SU-DHL-6 (cell line): ENCODE data around the gene FBXW11.
"Not testable (repeated sequence)": the region's sequence is repeated elsewhere in the genome, so short reads cannot be mapped to it uniquely, and the experiment has no call there.

ENCODE experiments used
- H2AFZ ChIP-seq: fragments of 200-600 bp; sonication (generic); 2 replicates; pipeline ENCODE4 v1.6.1; 2014; ENCODE audit warnings: low read depth, mild to moderate bottlenecking, moderate library complexity, mixed read lengths, antibody characterized with exemption, low read length; ENCODE audit not compliant: severe bottlenecking
- H3F3A ChIP-seq: fragments of 200-600 bp; shearing (Covaris generic); 2 replicates; pipeline ENCODE4 v1.6.0; 2016; ENCODE audit warnings: antibody characterized with exemption, mild to moderate bottlenecking; ENCODE audit not compliant: insufficient read depth
- H3K27ac ChIP-seq: fragments of 200-600 bp; sonication (generic); 2 replicates; pipeline ENCODE4 v1.5.1; 2016; ENCODE audit warnings: low read depth, mild to moderate bottlenecking, low read length, moderate library complexity, mixed read lengths
- H3K27me3 ChIP-seq: fragments of 200-600 bp; sonication (generic), shearing (Covaris generic); 2 replicates; pipeline ENCODE4 v1.6.0; 2014; ENCODE audit warnings: mild to moderate bottlenecking, low read length
- H3K36me3 ChIP-seq: fragments of 200-600 bp; sonication (generic); 2 replicates; pipeline ENCODE4 v1.6.1; 2014; ENCODE audit warnings: mild to moderate bottlenecking, low read length, mixed read lengths
- H3K4me2 ChIP-seq: fragments of 300-600, 200-600 bp; shearing (Covaris generic), sonication (generic); 2 replicates; pipeline ENCODE4 v1.6.0; 2014; ENCODE audit warnings: low read length, low read depth, mild to moderate bottlenecking; ENCODE audit not compliant: poor library complexity, severe bottlenecking
- H3K4me3 ChIP-seq: fragments of 200-600 bp; sonication (generic); 2 replicates; pipeline ENCODE4 v1.5.1; 2014; ENCODE audit warnings: antibody characterized with exemption, low read length, mild to moderate bottlenecking, mixed read lengths; ENCODE audit not compliant: insufficient read depth, poor library complexity, severe bottlenecking
- H3K79me2 ChIP-seq: fragments of 200-600 bp; sonication (generic); 2 replicates; pipeline ENCODE4 v1.6.1; 2014; ENCODE audit warnings: mild to moderate bottlenecking, low read length, moderate library complexity; ENCODE audit not compliant: insufficient read depth
- H3K9ac ChIP-seq: fragments of 200-600 bp; sonication (generic); 2 replicates; pipeline ENCODE4 v1.7.0; 2014; ENCODE audit warnings: mild to moderate bottlenecking, low read length
- H3K9me2 ChIP-seq: fragments of 200-600 bp; sonication (generic); replicated peaks from 2 replicates; pipeline ENCODE4 v1.6.1; 2014; ENCODE audit warnings: low read length; ENCODE audit not compliant: insufficient read depth
- H3K9me3 ChIP-seq: fragments of 200-600 bp; sonication (generic); 2 replicates; pipeline ENCODE4 v1.6.1; 2014; ENCODE audit warnings: low read length, mixed read lengths; ENCODE audit not compliant: insufficient read depth
- H4K20me1 ChIP-seq: fragments of 200-600 bp; sonication (generic); 2 replicates; pipeline ENCODE4 v1.6.1; 2014; ENCODE audit warnings: low read depth, mild to moderate bottlenecking, antibody characterized with exemption, low read length, moderate library complexity, mixed read lengths
- EZH2phosphoT487 ChIP-seq: fragments of 200-600 bp; sonication (generic), shearing (Covaris generic); conservative IDR thresholded peaks from 2 replicates; pipeline ENCODE4 v1.6.1; 2018; ENCODE audit warnings: mild to moderate bottlenecking, antibody characterized with exemption, low read length, moderate library complexity, mixed read lengths
- TF ChIP-seq, protein P1 (sequence below): fragments of 200-600 bp; sonication (generic); IDR thresholded peaks from one replicate; pipeline ENCODE4 v1.5.1; 2017; ENCODE audit warnings: antibody characterized with exemption, mild to moderate bottlenecking, low read length, moderate library complexity; ENCODE audit not compliant: insufficient read depth, poor library complexity, severe bottlenecking

The FBXW11 gene

DNA sequence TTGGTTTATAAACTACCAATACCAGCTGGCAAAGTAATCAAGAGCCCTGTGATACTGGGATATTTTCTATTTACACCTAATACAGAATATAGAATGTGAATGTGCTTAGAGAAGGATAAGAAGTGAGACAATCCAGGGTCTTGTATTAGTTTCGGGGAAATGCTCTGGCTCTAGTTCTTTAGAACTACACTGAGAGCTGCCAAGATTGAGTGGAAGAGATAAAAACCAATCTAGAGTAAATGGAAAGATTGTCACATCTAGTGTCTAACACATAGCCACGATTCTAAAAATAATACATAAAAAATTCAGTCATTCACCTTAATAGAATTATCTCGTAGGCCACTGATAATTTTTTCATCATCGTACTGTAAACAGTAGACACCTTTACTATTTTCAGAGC is 115.3 kb downstream of the FBXW11 start:
- Histone ChIP-seq H3K9me2 (no peaks in the 10 kb centered on the region), H3K4me3 (no peak overlapping the region), H4K20me1 (no peaks in the 10 kb centered on the region), H3K9ac (no peak overlapping the region), H3K4me2 (no peak overlapping the region), H3K79me2 (no peaks in the 10 kb centered on the region), H3F3A (no peaks in the 10 kb centered on the region), H3K27me3 (no peaks in the 10 kb centered on the region), H3K27ac (no peak overlapping the region), H3K36me3 (peaks cover 9% of the 10 kb centered on the region; the same call in 1 of the 2 replicates), H2AFZ (no peak overlapping the region), H3K9me3 (no peaks in the 10 kb centered on the region)
- TF ChIP-seq EZH2phosphoT487, result no peak
- TF ChIP-seq, protein P1, sequence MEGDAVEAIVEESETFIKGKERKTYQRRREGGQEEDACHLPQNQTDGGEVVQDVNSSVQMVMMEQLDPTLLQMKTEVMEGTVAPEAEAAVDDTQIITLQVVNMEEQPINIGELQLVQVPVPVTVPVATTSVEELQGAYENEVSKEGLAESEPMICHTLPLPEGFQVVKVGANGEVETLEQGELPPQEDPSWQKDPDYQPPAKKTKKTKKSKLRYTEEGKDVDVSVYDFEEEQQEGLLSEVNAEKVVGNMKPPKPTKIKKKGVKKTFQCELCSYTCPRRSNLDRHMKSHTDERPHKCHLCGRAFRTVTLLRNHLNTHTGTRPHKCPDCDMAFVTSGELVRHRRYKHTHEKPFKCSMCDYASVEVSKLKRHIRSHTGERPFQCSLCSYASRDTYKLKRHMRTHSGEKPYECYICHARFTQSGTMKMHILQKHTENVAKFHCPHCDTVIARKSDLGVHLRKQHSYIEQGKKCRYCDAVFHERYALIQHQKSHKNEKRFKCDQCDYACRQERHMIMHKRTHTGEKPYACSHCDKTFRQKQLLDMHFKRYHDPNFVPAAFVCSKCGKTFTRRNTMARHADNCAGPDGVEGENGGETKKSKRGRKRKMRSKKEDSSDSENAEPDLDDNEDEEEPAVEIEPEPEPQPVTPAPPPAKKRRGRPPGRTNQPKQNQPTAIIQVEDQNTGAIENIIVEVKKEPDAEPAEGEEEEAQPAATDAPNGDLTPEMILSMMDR, result no peak

DNA sequence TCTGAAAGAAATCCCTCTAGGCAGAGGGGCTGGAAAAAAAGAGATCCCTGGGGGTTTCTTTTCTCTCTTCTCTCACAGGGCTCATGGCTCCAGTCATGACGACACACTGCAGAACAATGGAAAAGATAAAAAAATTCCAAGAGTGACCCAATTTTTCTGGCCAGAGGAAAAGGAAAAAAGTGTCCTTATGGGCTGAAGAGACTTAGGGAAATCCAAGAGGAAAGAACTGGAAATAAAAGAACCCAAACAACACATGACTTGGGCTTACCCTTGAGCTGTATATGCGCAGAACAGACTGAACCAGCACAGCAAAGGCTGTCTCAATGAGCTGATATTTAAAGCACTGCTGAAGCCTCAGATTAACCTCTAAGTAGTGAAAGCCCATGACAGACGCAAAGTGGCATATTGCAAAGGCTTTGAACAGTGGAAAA is 118.4 kb downstream of the FBXW11 start:
- no peaks in the 10 kb centered on the region for H3K79me2 ChIP-seq
- H3K9me3 ChIP-seq, result no peaks in the 10 kb centered on the region
- H3K4me3 ChIP-seq, result no peak overlapping the region
- H3K4me2 ChIP-seq, result no peak overlapping the region
- H3K27me3 ChIP-seq, result no peaks in the 10 kb centered on the region
- H3K36me3 ChIP-seq, result peaks cover 18% of the 10 kb centered on the region; the same call in 1 of the 2 replicates
- H3K9ac ChIP-seq, result no peak overlapping the region
- no peak overlapping the region for H3K27ac ChIP-seq
- H2AFZ ChIP-seq, result no peak overlapping the region
- TF ChIP-seq EZH2phosphoT487, result no peak
- TF ChIP-seq, protein P1, result no peak
- H4K20me1 ChIP-seq, result no peaks in the 10 kb centered on the region
- H3F3A ChIP-seq, result no peaks in the 10 kb centered on the region
- H3K9me2 ChIP-seq, result no peaks in the 10 kb centered on the region

DNA sequence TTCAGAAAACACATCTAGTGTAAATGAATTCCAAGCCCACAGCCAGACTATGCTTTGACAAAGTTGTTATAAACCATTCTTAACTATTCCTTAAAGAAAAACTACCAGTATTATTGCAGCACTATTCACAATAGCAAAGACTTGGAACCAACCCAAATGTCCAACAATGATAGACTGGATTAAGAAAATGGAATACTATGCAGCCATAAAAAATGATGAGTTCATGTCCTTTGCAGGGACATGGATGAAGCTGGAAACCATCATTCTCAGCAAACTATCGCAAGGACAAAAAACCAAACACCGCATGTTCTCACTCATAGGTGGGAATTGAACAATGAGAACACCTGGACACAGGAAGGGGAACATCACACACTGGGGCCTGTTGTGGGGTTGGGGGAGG is 120.4 kb downstream of the FBXW11 start:
- not testable (repeated sequence) for H3K4me2 ChIP-seq, H3K9me3 ChIP-seq, H3F3A ChIP-seq, H3K27ac ChIP-seq, H3K27me3 ChIP-seq, H4K20me1 ChIP-seq, H3K9ac ChIP-seq, H2AFZ ChIP-seq, H3K9me2 ChIP-seq, H3K4me3 ChIP-seq, H3K79me2 ChIP-seq
- peaks cover 18% of the 10 kb centered on the region; the same call in 1 of the 2 replicates for H3K36me3 ChIP-seq

- H2AFZ ChIP-seq, result no peak overlapping the region
- TF ChIP-seq EZH2phosphoT487, result no peak
- TF ChIP-seq, protein P1, result no peak
- H3K9ac ChIP-seq, result no peak overlapping the region
- H3K9me2 ChIP-seq, result no peaks in the 10 kb centered on the region
- no peaks in the 10 kb centered on the region for H4K20me1 ChIP-seq
- H3K9me3 ChIP-seq, result no peaks in the 10 kb centered on the region
- H3K4me3 ChIP-seq, result no peak overlapping the region
- H3K36me3 ChIP-seq, result peaks cover 8% of the 10 kb centered on the region; the same call in 1 of the 2 replicates
- H3K27ac ChIP-seq, result no peak overlapping the region
- H3K27me3 ChIP-seq, result no peaks in the 10 kb centered on the region
- H3K4me2 ChIP-seq, result no peak overlapping the region
- no peaks in the 10 kb centered on the region for H3K79me2 ChIP-seq
- H3F3A ChIP-seq, result no peaks in the 10 kb centered on the region
Observed at GRCh38 chr5:171882118-171882517, 124.3 kb downstream of the FBXW11 start.
